ENCODE results near the gene SART1.

Gene SART1

GRCh38 chr11:65961267-65962140 is at the start of gene SART1:
Gene SART1 (plus strand): TSS chr11:65961734. CDS start chr11:65961781, 47 bp downstream.
- peak; percentile 95 for DNase-seq

- no peak for DNase-seq
Observed at GRCh38 chr11:65912845-65913244, 48.7 kb upstream of the SART1 start.

GRCh38 chr11:65915101-65915820 is 46.3 kb upstream of the SART1 start:
- no peak for DNase-seq

GRCh38 chr11:65915821-65916251 is 45.7 kb upstream of the SART1 start:
- DNase-seq = no peak

- DNase-seq = no peak
Observed at GRCh38 chr11:65916391-65916790, 45.1 kb upstream of the SART1 start.

GRCh38 chr11:65917077-65917433 is 44.5 kb upstream of the SART1 start:
- no peak for DNase-seq

GRCh38 chr11:65917434-65918210 is 43.9 kb upstream of the SART1 start:
- DNase-seq = no peak

GRCh38 chr11:65918211-65919140 is 43.1 kb upstream of the SART1 start, which contains the start of gene C11orf68:
Gene C11orf68 (minus strand): TSS chr11:65919062. CDS start chr11:65919031, 31 bp downstream.
- no peak for DNase-seq

GRCh38 chr11:65919141-65919572 is 42.4 kb upstream of the SART1 start, which contains the start of gene DRAP1:
Gene DRAP1 (plus strand): TSS chr11:65919426. CDS start chr11:65919502, 76 bp downstream.
- peak; percentile 99 for DNase-seq

GRCh38 chr11:65919573-65920371 is 41.8 kb upstream of the SART1 start:
- DNase-seq = no peak

- DNase-seq = no peak
Observed at GRCh38 chr11:65920372-65920802, 41.1 kb upstream of the SART1 start.

GRCh38 chr11:65921033-65921555 is 40.4 kb upstream of the SART1 start:
- no peak for DNase-seq

GRCh38 chr11:65921876-65922275 is 39.7 kb upstream of the SART1 start:
- no peak for DNase-seq

- DNase-seq = no peak
Observed at GRCh38 chr11:65922565-65922964, 39.0 kb upstream of the SART1 start.

GRCh38 chr11:65925397-65925796 is 36.1 kb upstream of the SART1 start:
- DNase-seq = no peak

- peak; percentile 85 for DNase-seq
Observed at GRCh38 chr11:65927904-65928397, 33.6 kb upstream of the SART1 start.

- no peak for DNase-seq
Observed at GRCh38 chr11:65928667-65929066, 32.9 kb upstream of the SART1 start.

- no peak for DNase-seq
Observed at GRCh38 chr11:65931773-65932557, 29.6 kb upstream of the SART1 start.

GRCh38 chr11:65932558-65932919 is 29.0 kb upstream of the SART1 start:
- DNase-seq = no peak

- no peak for DNase-seq
Observed at GRCh38 chr11:65934014-65934413, 27.5 kb upstream of the SART1 start.

All from activated CD8-positive, alpha-beta memory T cell treated with anti-CD3 and anti-CD28 coated beads for 24 hours (primary cell).